Measurements from ENCODE around the gene RGS17. TPM values are rescaled to one million over a fixed set of nuclear protein-coding genes. Genes with fewer than 3 reads are reported as not detected.

The RGS17 gene
- total RNA-seq, 2 experiments from 2014 or later = not detected

GRCh38 chr6:153043719-153044118 is 87.4 kb downstream of the RGS17 start:
- ChIA-PET POLR2A (no interaction called here), CTCF (no interaction called here)

- ChIA-PET CTCF (no interaction called here), POLR2A (no interaction called here)
These were observed 92.6 kb downstream of the RGS17 start for GRCh38 chr6:153038378-153039057.

GRCh38 chr6:153034139-153034538 is 96.9 kb downstream of the RGS17 start:
- CTCF ChIA-PET = no interaction called here
- POLR2A ChIA-PET = no interaction called here

GRCh38 chr6:153032255-153032882 is 98.7 kb downstream of the RGS17 start:
- CTCF ChIA-PET = no interaction called here
- POLR2A ChIA-PET = no interaction called here

GRCh38 chr6:153031335-153031955 is 99.6 kb downstream of the RGS17 start:
- POLR2A ChIA-PET = no interaction called here
- CTCF ChIA-PET = no interaction called here

GRCh38 chr6:153028963-153029362 is 102.1 kb downstream of the RGS17 start:
- POLR2A ChIA-PET = no interaction called here
- CTCF ChIA-PET = no interaction called here

GRCh38 chr6:153028286-153028685 is 102.8 kb downstream of the RGS17 start:
- POLR2A ChIA-PET = no interaction called here
- CTCF ChIA-PET = no interaction called here

- ChIA-PET CTCF (interaction anchor here (0.5 to 1.2 kb wide), 2 partner anchors 9 to 110 kb away, joined by 3 to 4 read pairs; no protein-coding TSS in a partner anchor), POLR2A (interaction anchor here (0.5 kb wide), 1 partner anchor 1208 kb away, joined by 9 read pairs; no protein-coding TSS in a partner anchor)
These were observed 103.6 kb downstream of the RGS17 start for GRCh38 chr6:153027480-153027879.

GRCh38 chr6:153024709-153025017 is 106.4 kb downstream of the RGS17 start:
- CTCF ChIA-PET = interaction anchor here (0.6 kb wide), 1 partner anchor 271 kb away, joined by 3 read pairs; no protein-coding TSS in a partner anchor
- POLR2A ChIA-PET = no interaction called here

- POLR2A ChIA-PET = no interaction called here
- CTCF ChIA-PET = interaction anchor here (0.6 kb wide), 1 partner anchor 270 kb away, joined by 3 read pairs; no protein-coding TSS in a partner anchor
These were observed 106.9 kb downstream of the RGS17 start for GRCh38 chr6:153023977-153024708.

- ChIA-PET POLR2A (no interaction called here), CTCF (no interaction called here)
These were observed 112.7 kb downstream of the RGS17 start for GRCh38 chr6:153018355-153018754.

- CTCF ChIA-PET = no interaction called here
- POLR2A ChIA-PET = no interaction called here
These were observed 114.2 kb downstream of the RGS17 start for GRCh38 chr6:153016846-153017245.

GRCh38 chr6:153015094-153015640 is 115.9 kb downstream of the RGS17 start:
- POLR2A ChIA-PET = no interaction called here
- CTCF ChIA-PET = interaction anchor here (0.7 kb wide), 1 partner anchor 1012 kb away, joined by 3 read pairs; no protein-coding TSS in a partner anchor

- ChIA-PET POLR2A (no interaction called here), CTCF (no interaction called here)
These were observed 117.6 kb downstream of the RGS17 start for GRCh38 chr6:153013438-153013837.

GRCh38 chr6:153012856-153013255 is 118.2 kb downstream of the RGS17 start:
- ChIA-PET CTCF (no interaction called here), POLR2A (no interaction called here)

GRCh38 chr6:153003366-153003690 is 127.8 kb downstream of the RGS17 start:
- CTCF ChIA-PET = no interaction called here
- POLR2A ChIA-PET = no interaction called here

GRCh38 chr6:153002613-153003365 is 128.3 kb downstream of the RGS17 start, which contains the start of gene MTRF1L:
Gene MTRF1L, minus strand, starts transcription at chr6:153002709. Its CDS starts 24 bp downstream, at chr6:153002685.
- CTCF ChIA-PET = interaction anchor here (2.2 kb wide), 1 partner anchor 17 kb away, joined by 7 read pairs; no protein-coding TSS in a partner anchor
- POLR2A ChIA-PET = no interaction called here

- CTCF ChIA-PET = interaction anchor here (2.2 kb wide), 1 partner anchor 16 kb away, joined by 7 read pairs; no protein-coding TSS in a partner anchor
- POLR2A ChIA-PET = interaction anchor here (0.6 kb wide), 1 partner anchor 19 kb away, joined by 3 read pairs; the partner anchor contains the start of gene FBXO5
These were observed 129.1 kb downstream of the RGS17 start for GRCh38 chr6:153001767-153002612.

Measured in activated CD8-positive, alpha-beta memory T cell treated with anti-CD3 and anti-CD28 coated beads for 36 hours (primary cell).